ENCODE results near the gene MGMT.

DNA sequence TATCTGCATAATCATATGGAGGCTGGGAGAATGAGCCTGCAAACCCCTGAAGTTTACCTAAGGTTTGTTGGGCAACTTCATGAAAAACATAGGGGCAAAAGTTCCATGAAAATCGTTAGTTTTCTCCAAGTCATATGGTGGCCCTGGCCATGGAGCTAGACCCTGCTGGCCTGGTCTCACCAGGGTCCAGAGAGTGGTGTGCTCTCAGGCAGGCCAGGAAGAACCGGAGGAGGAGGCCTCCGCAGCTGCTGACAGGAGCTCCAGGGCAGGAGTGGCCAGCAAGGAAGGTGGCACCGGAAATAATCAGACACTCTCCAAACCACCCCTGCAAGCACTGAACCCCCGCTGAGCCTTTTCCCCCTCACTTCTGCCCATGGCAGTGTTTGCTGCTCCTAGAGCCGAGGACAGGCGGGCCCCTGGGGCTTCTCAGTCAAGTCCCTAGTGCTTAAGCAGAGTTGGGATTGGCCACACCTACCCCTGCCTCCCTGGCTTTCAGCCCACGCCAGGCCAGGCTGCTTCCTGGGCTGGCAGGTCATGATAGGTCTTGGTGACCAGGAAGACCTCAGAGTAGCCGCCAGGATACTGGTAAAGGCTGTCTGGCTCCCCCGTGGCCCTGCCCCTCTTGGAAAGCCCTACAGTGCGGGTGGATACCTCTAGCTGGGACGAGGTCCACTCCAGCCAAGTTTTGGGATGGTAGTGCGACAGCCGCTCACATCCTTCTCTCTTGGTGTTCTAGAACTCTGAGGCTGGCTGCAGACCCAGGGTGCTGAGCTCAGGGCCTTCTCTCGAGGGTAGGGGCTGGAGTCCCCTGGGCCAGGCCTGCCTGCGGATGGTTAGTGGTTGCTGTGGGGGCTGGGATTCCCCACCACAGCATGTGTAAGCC is 242.8 kb downstream of the MGMT start:
- TF ChIP-seq, protein P1, sequence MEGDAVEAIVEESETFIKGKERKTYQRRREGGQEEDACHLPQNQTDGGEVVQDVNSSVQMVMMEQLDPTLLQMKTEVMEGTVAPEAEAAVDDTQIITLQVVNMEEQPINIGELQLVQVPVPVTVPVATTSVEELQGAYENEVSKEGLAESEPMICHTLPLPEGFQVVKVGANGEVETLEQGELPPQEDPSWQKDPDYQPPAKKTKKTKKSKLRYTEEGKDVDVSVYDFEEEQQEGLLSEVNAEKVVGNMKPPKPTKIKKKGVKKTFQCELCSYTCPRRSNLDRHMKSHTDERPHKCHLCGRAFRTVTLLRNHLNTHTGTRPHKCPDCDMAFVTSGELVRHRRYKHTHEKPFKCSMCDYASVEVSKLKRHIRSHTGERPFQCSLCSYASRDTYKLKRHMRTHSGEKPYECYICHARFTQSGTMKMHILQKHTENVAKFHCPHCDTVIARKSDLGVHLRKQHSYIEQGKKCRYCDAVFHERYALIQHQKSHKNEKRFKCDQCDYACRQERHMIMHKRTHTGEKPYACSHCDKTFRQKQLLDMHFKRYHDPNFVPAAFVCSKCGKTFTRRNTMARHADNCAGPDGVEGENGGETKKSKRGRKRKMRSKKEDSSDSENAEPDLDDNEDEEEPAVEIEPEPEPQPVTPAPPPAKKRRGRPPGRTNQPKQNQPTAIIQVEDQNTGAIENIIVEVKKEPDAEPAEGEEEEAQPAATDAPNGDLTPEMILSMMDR (IDR thresholded peaks at IDR 0.05; ENCODE audit: low read length) = no peak
- TF ChIP-seq EZH2 (IDR thresholded peaks at IDR 0.05; ENCODE audit: borderline replicate concordance, low read length) = no peak

Measured in OCI-LY1 (cell line).